Activated naive CD4-positive, alpha-beta T cell treated with anti-CD3 and anti-CD28 coated beads for 36 hours (primary cell): ENCODE data around the gene KRTAP10-10. TPM values are rescaled to one million over a fixed set of nuclear protein-coding genes. Genes with fewer than 3 reads are reported as not detected.
"Not testable (repeated sequence)": the region's sequence is repeated elsewhere in the genome, so short reads cannot be mapped to it uniquely, and the experiment has no call there.

Experiments
- CTCF ChIA-PET: fragments of 350-600 bp; sonication (Branson Sonifier 250); formaldehyde crosslinking; loops from one replicate; lab custom pipeline; 2021; ENCODE audit warnings: antibody characterized with exemption; lab: Charles Lee
- DNase-seq: peaks from one replicate; pipeline ENCODE4 v3.0.0-alpha.2; 2020
- H3K27ac Mint-ChIP-seq: one replicate; pipeline ENCODE4 v1.8.0; 2021; ENCODE audit warnings: mild to moderate bottlenecking, mixed read lengths
- H3K27me3 Mint-ChIP-seq: one replicate; pipeline ENCODE4 v1.8.0; 2021; ENCODE audit warnings: low read depth, mixed read lengths
- H3K36me3 Mint-ChIP-seq: one replicate; pipeline ENCODE4 v1.8.0; 2021; ENCODE audit warnings: low read depth, mixed read lengths
- H3K4me1 Mint-ChIP-seq: one replicate; pipeline ENCODE4 v1.8.0; 2021; ENCODE audit warnings: low read depth, mixed read lengths
- H3K4me3 Mint-ChIP-seq: one replicate; pipeline ENCODE4 v1.8.0; 2021; ENCODE audit warnings: mild to moderate bottlenecking, moderate library complexity, mixed read lengths
- H3K9me3 Mint-ChIP-seq: one replicate; pipeline ENCODE4 v1.8.0; 2021; ENCODE audit warnings: mixed read lengths
- intact Hi-C: fragments of 100-400 bp; cut with micrococcal nuclease; formaldehyde crosslinking; loops from one replicate; pipeline ENCODE4 v1.15.1; 2023
- total RNA-seq, 2 experiments: library from RNA; stranded (reverse); gene quantifications; one replicate each; pipeline ENCODE4 v1.2.3, GENCODE V29; 2021

The KRTAP10-10 gene
- total RNA-seq, 2 experiments from 2014 or later: not detected

- DNase-seq, CTCF ChIA-PET: not testable (repeated sequence)
Observed at GRCh38 chr21:44610157-44610843, 26.9 kb upstream of the KRTAP10-10 start.

GRCh38 chr21:44611551-44611950 is 25.6 kb upstream of the KRTAP10-10 start:
- intact Hi-C loops: no loop called here
- no peaks in the 10 kb centered on the region for H3K36me3 Mint-ChIP-seq
- peaks cover 10% of the 10 kb centered on the region for H3K4me1 Mint-ChIP-seq
- H3K4me3 Mint-ChIP-seq: no peak overlapping the region
- H3K27ac Mint-ChIP-seq: no peak overlapping the region
- CTCF ChIA-PET: no interaction called here
- H3K27me3 Mint-ChIP-seq: no peaks in the 10 kb centered on the region
- peaks cover 20% of the 10 kb centered on the region for H3K9me3 Mint-ChIP-seq
- no peak for DNase-seq

More at GRCh38 chr21:44610157-44610843, 26.9 kb upstream of the KRTAP10-10 start:
- H3K9me3 Mint-ChIP-seq: peaks cover 20% of the 10 kb centered on the region
- H3K27me3 Mint-ChIP-seq, H3K4me1 Mint-ChIP-seq, H3K27ac Mint-ChIP-seq, intact Hi-C loops, H3K4me3 Mint-ChIP-seq, H3K36me3 Mint-ChIP-seq: not testable (repeated sequence)

GRCh38 chr21:44612029-44612486 is 25.1 kb upstream of the KRTAP10-10 start, which contains the start of gene KRTAP10-8:
Gene KRTAP10-8, plus strand, starts transcription at chr21:44612079. Its CDS starts 22 bp downstream, at chr21:44612101.
- DNase-seq: no peak
- Mint-ChIP-seq H3K9me3 (peaks cover 20% of the 10 kb centered on the region), H3K27ac (no peak within 1 kb of the TSS), H3K36me3 (no peaks in the 10 kb centered on the region), H3K4me3 (no peak within 1 kb of the TSS), H3K4me1 (peaks cover 15% of the 10 kb centered on the region), H3K27me3 (no peaks in the 10 kb centered on the region)
- intact Hi-C loops: no loop called here
- CTCF ChIA-PET: interaction anchor here (0.7 kb wide), 1 partner anchor 17 kb away, joined by 3 read pairs; no protein-coding TSS in a partner anchor

GRCh38 chr21:44612669-44613229 is 24.4 kb upstream of the KRTAP10-10 start:
- Mint-ChIP-seq H3K4me1 (peaks cover 19% of the 10 kb centered on the region), H3K4me3 (no peak overlapping the region), H3K27me3 (no peaks in the 10 kb centered on the region), H3K36me3 (no peaks in the 10 kb centered on the region), H3K9me3 (peaks cover 20% of the 10 kb centered on the region), H3K27ac (no peak overlapping the region)
- no peak for DNase-seq
- CTCF ChIA-PET: interaction anchor here (0.7 kb wide), 1 partner anchor 16 kb away, joined by 3 read pairs; no protein-coding TSS in a partner anchor
- intact Hi-C loops: no loop called here

GRCh38 chr21:44613386-44614155 is 23.6 kb upstream of the KRTAP10-10 start:
- Mint-ChIP-seq H3K9me3 (peaks cover 23% of the 10 kb centered on the region), H3K4me3 (no peak overlapping the region), H3K36me3 (no peaks in the 10 kb centered on the region), H3K27ac (no peak overlapping the region), H3K4me1 (peaks cover 25% of the 10 kb centered on the region), H3K27me3 (no peaks in the 10 kb centered on the region)
- intact Hi-C loops: no loop called here
- no peak for DNase-seq
- CTCF ChIA-PET: no interaction called here

- Mint-ChIP-seq H3K4me1 (peaks cover 31% of the 10 kb centered on the region), H3K9me3 (peaks cover 24% of the 10 kb centered on the region), H3K4me3 (no peak overlapping the region), H3K27me3 (no peaks in the 10 kb centered on the region), H3K27ac (no peak overlapping the region), H3K36me3 (peaks cover 3% of the 10 kb centered on the region)
- CTCF ChIA-PET: no interaction called here
- no peak for DNase-seq
- intact Hi-C loops: no loop called here
Observed at GRCh38 chr21:44614161-44614631, 23.0 kb upstream of the KRTAP10-10 start.

GRCh38 chr21:44614961-44615391 is 22.2 kb upstream of the KRTAP10-10 start:
- Mint-ChIP-seq H3K27ac (no peak overlapping the region), H3K27me3 (no peaks in the 10 kb centered on the region), H3K36me3 (peaks cover 9% of the 10 kb centered on the region), H3K4me3 (no peak overlapping the region), H3K4me1 (peaks cover 38% of the 10 kb centered on the region), H3K9me3 (peaks cover 24% of the 10 kb centered on the region)
- no peak for DNase-seq
- intact Hi-C loops: no loop called here
- CTCF ChIA-PET: interaction anchor here (0.7 kb wide), 1 partner anchor 342 kb away, joined by 3 read pairs; no protein-coding TSS in a partner anchor

GRCh38 chr21:44615466-44615865 is 21.7 kb upstream of the KRTAP10-10 start:
- CTCF ChIA-PET: interaction anchor here (0.7 kb wide), 1 partner anchor 341 kb away, joined by 3 read pairs; no protein-coding TSS in a partner anchor
- Mint-ChIP-seq H3K4me3 (no peak overlapping the region), H3K9me3 (peaks cover 23% of the 10 kb centered on the region), H3K4me1 (peaks cover 38% of the 10 kb centered on the region), H3K27me3 (no peaks in the 10 kb centered on the region), H3K36me3 (peaks cover 12% of the 10 kb centered on the region), H3K27ac (no peak overlapping the region)
- intact Hi-C loops: no loop called here
- no peak for DNase-seq

- intact Hi-C loops: no loop called here
- peaks cover 40% of the 10 kb centered on the region for H3K4me1 Mint-ChIP-seq
- CTCF ChIA-PET: interaction anchor here (1.1 kb wide), 1 partner anchor 521 kb away, joined by 3 read pairs; no protein-coding TSS in a partner anchor
- H3K4me3 Mint-ChIP-seq: no peak overlapping the region
- DNase-seq: no peak
- H3K27ac Mint-ChIP-seq: no peak overlapping the region
- H3K27me3 Mint-ChIP-seq: no peaks in the 10 kb centered on the region
- peaks cover 26% of the 10 kb centered on the region for H3K9me3 Mint-ChIP-seq
- H3K36me3 Mint-ChIP-seq: peaks cover 16% of the 10 kb centered on the region
Observed at GRCh38 chr21:44615911-44616590, 21.1 kb upstream of the KRTAP10-10 start.

GRCh38 chr21:44616591-44616926 is 20.6 kb upstream of the KRTAP10-10 start:
- H3K4me1 Mint-ChIP-seq: peaks cover 40% of the 10 kb centered on the region
- intact Hi-C loops: no loop called here

GRCh38 chr21:44617071-44617501 is 20.1 kb upstream of the KRTAP10-10 start:
- H3K27me3 Mint-ChIP-seq: no peaks in the 10 kb centered on the region
- CTCF ChIA-PET: interaction anchor here (1.1 kb wide), 1 partner anchor 520 kb away, joined by 3 read pairs; no protein-coding TSS in a partner anchor
- peaks cover 40% of the 10 kb centered on the region for H3K4me1 Mint-ChIP-seq
- DNase-seq: no peak
- H3K9me3 Mint-ChIP-seq: peaks cover 25% of the 10 kb centered on the region
- intact Hi-C loops: no loop called here
- peak overlapping the region; percentile 31 for H3K27ac Mint-ChIP-seq
- H3K36me3 Mint-ChIP-seq: peaks cover 16% of the 10 kb centered on the region
- no peak overlapping the region for H3K4me3 Mint-ChIP-seq

More at GRCh38 chr21:44616591-44616926, 20.6 kb upstream of the KRTAP10-10 start:
- peaks cover 23% of the 10 kb centered on the region for H3K9me3 Mint-ChIP-seq
- DNase-seq: no peak
- H3K4me3 Mint-ChIP-seq: no peak overlapping the region
- H3K27ac Mint-ChIP-seq: no peak overlapping the region
- CTCF ChIA-PET: interaction anchor here (1.1 kb wide), 1 partner anchor 521 kb away, joined by 3 read pairs; no protein-coding TSS in a partner anchor
- peaks cover 16% of the 10 kb centered on the region for H3K36me3 Mint-ChIP-seq
- H3K27me3 Mint-ChIP-seq: no peaks in the 10 kb centered on the region
